HG02970 (cell line): Measurements from ENCODE around the gene RIMS1.
A peak's percentile ranks its signal among the peaks of the same experiment; 100 is the strongest.

Experiments used
- ATAC-seq: cut with Tn5 transposase; IDR thresholded peaks from one replicate; pipeline ENCODE4 v1.9.1; 2021; ENCODE audit warnings: mild to moderate bottlenecking, moderate library complexity, moderate number of reproducible peaks; ENCODE audit not compliant: unreplicated experiment, low FRiP score

The RIMS1 gene

GRCh38 chr6:71886184-71887005 is at the start of gene RIMS1:
TSS of gene RIMS1 (plus strand) at chr6:71886550. CDS start at chr6:71887024, 474 bp downstream.
- ATAC-seq = peak; percentile 91

GRCh38 chr6:71851214-71851613 is 35.1 kb upstream of the RIMS1 start:
- ATAC-seq = no peak

- ATAC-seq = no peak
These were observed 33.4 kb upstream of the RIMS1 start for GRCh38 chr6:71852948-71853347.

GRCh38 chr6:71855406-71855805 is 30.9 kb upstream of the RIMS1 start:
- no peak for ATAC-seq

GRCh38 chr6:71879016-71879415 is 7.3 kb upstream of the RIMS1 start:
- ATAC-seq = no peak

GRCh38 chr6:71887006-71887743 is 825 bp downstream of the RIMS1 start:
- ATAC-seq = no peak

- no peak for ATAC-seq
These were observed 1.4 kb downstream of the RIMS1 start for GRCh38 chr6:71887744-71888230.

GRCh38 chr6:71888756-71889340 is 2.5 kb downstream of the RIMS1 start:
- no peak for ATAC-seq

GRCh38 chr6:71889366-71889765 is 3.0 kb downstream of the RIMS1 start:
- no peak for ATAC-seq

- ATAC-seq = no peak
These were observed 6.3 kb downstream of the RIMS1 start for GRCh38 chr6:71892641-71893040.

- ATAC-seq = no peak
These were observed 14.3 kb downstream of the RIMS1 start for GRCh38 chr6:71900642-71901041.

GRCh38 chr6:71902261-71902660 is 15.9 kb downstream of the RIMS1 start:
- ATAC-seq = no peak

- ATAC-seq = no peak
These were observed 20.5 kb downstream of the RIMS1 start for GRCh38 chr6:71906813-71907212.

- ATAC-seq = no peak
These were observed 21.9 kb downstream of the RIMS1 start for GRCh38 chr6:71908162-71908765.

- no peak for ATAC-seq
These were observed 27.3 kb downstream of the RIMS1 start for GRCh38 chr6:71913444-71914234.

- ATAC-seq = no peak
These were observed 42.7 kb downstream of the RIMS1 start for GRCh38 chr6:71929047-71929446.

GRCh38 chr6:71933881-71934280 is 47.5 kb downstream of the RIMS1 start:
- ATAC-seq = no peak

GRCh38 chr6:71965404-71965803 is 79.1 kb downstream of the RIMS1 start:
- no peak for ATAC-seq

GRCh38 chr6:71967436-71967835 is 81.1 kb downstream of the RIMS1 start:
- ATAC-seq = no peak

GRCh38 chr6:71977884-71978283 is 91.5 kb downstream of the RIMS1 start:
- ATAC-seq = no peak
